H1 (cell line): ENCODE results near the gene SLC25A15. TPM values are rescaled to one million over a fixed set of nuclear protein-coding genes. Genes with fewer than 3 reads are reported as not detected.

ENCODE experiments used
- RBBP5 ChIP-seq: IDR thresholded peaks from 2 replicates; pipeline ENCODE4 v1.7.1; 2012; ENCODE audit warnings: low read depth, mild to moderate bottlenecking, inconsistent platforms, low read length, moderate library complexity, borderline replicate concordance
- SIRT6 ChIP-seq: IDR thresholded peaks from one replicate; pipeline ENCODE4 v1.7.1; 2012; ENCODE audit warnings: low read length, inconsistent platforms
- polyA plus RNA-seq, 7 experiments: library from polyadenylated mRNA; depleted of rRNA in 3 of 7; stranded (reverse) in 5 of 7; unstranded in 2 of 7; fragments of >200 nt in 5 of 7; fragments of 200-250 nt in 2 of 7; gene quantifications; 1 replicate in 5 of 7; 2 replicates in 1 of 7; 4 replicates in 1 of 7; pipeline versions ENCODE4 v1.2.1 to v1.2.3, GENCODE V29; 2011 to 2013; ENCODE audit warnings: missing spikeins in 2 of 7, mixed read lengths in 2 of 7
- total RNA-seq: library from RNA; stranded (reverse); fragmentation: NEBNext Ultra II Directional; extraction: Animal tissue kit (Norgen Biotek cat#: 25700); gene quantifications from 2 replicates; pipeline ENCODE4 v1.2.1, GENCODE V29; 2021
- TF ChIP-seq, protein P1 (sequence below): IDR thresholded peaks from 2 replicates; pipeline ENCODE4 v1.6.1; 2012; ENCODE audit warnings: inconsistent platforms

The SLC25A15 gene
- total and polyA plus RNA-seq, 2 of the 8 experiments (the other 6 are each of a cell fraction or from before 2014, with no cell fraction given), result 12.4 to 23.4 TPM

GRCh38 chr13:40776232-40776631 is 13.2 kb upstream of the SLC25A15 start (continued):
- TF ChIP-seq, protein P1, sequence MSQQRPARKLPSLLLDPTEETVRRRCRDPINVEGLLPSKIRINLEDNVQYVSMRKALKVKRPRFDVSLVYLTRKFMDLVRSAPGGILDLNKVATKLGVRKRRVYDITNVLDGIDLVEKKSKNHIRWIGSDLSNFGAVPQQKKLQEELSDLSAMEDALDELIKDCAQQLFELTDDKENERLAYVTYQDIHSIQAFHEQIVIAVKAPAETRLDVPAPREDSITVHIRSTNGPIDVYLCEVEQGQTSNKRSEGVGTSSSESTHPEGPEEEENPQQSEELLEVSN, result no peak
- no peak for TF ChIP-seq RBBP5
- TF ChIP-seq SIRT6, result no peak
